Epithelial cell of esophagus (primary cell): ENCODE data around the gene NUP50.

ENCODE experiments used
- DNase-seq: peaks from one replicate; pipeline ENCODE4 v3.0.0; 2010; ENCODE audit warnings: low read depth
- H3K4me3 ChIP-seq: 2 replicates; pipeline ENCODE4 v1.5.1; 2011; ENCODE audit warnings: mild to moderate bottlenecking, low read length, control low read depth
- TF ChIP-seq, protein P1 (sequence below): IDR thresholded peaks from 2 replicates; pipeline ENCODE4 v1.5.1; 2011; ENCODE audit warnings: low read depth, mild to moderate bottlenecking, low read length, control low read depth, inconsistent platforms; ENCODE audit not compliant: insufficient read depth; ENCODE audit errors: missing control alignments

The NUP50 gene

DNA sequence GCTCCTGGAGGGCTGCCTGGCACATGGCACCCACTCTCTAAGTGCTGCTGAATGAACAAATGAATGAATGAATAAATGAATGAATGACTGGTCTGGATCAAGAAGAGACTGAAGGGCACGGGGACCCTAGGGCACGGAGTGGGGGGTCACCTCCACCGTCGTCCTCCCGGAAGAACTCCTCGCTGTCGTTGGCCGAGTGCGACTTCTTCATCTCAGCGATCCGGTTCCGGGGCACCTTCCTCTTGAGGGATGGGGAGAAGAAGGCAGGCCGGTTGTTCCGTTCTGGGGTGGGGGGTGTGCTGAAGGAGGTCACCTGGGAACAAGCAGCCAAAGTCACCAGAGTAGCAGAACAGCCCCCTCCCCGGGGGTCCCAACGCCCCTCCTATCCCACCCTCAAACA lies 36.0 kb downstream of the NUP50 start:
- TF ChIP-seq, protein P1, sequence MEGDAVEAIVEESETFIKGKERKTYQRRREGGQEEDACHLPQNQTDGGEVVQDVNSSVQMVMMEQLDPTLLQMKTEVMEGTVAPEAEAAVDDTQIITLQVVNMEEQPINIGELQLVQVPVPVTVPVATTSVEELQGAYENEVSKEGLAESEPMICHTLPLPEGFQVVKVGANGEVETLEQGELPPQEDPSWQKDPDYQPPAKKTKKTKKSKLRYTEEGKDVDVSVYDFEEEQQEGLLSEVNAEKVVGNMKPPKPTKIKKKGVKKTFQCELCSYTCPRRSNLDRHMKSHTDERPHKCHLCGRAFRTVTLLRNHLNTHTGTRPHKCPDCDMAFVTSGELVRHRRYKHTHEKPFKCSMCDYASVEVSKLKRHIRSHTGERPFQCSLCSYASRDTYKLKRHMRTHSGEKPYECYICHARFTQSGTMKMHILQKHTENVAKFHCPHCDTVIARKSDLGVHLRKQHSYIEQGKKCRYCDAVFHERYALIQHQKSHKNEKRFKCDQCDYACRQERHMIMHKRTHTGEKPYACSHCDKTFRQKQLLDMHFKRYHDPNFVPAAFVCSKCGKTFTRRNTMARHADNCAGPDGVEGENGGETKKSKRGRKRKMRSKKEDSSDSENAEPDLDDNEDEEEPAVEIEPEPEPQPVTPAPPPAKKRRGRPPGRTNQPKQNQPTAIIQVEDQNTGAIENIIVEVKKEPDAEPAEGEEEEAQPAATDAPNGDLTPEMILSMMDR = no peak
- no peak for DNase-seq

GRCh38 chr22:45200230-45200629 lies 36.5 kb downstream of the NUP50 start:
- DNase-seq = no peak
- TF ChIP-seq, protein P1 = no peak
- H3K4me3 ChIP-seq = no peak overlapping the region

More for the DNA sequence above, 36.0 kb downstream of the NUP50 start:
- H3K4me3 ChIP-seq = no peak overlapping the region

DNA sequence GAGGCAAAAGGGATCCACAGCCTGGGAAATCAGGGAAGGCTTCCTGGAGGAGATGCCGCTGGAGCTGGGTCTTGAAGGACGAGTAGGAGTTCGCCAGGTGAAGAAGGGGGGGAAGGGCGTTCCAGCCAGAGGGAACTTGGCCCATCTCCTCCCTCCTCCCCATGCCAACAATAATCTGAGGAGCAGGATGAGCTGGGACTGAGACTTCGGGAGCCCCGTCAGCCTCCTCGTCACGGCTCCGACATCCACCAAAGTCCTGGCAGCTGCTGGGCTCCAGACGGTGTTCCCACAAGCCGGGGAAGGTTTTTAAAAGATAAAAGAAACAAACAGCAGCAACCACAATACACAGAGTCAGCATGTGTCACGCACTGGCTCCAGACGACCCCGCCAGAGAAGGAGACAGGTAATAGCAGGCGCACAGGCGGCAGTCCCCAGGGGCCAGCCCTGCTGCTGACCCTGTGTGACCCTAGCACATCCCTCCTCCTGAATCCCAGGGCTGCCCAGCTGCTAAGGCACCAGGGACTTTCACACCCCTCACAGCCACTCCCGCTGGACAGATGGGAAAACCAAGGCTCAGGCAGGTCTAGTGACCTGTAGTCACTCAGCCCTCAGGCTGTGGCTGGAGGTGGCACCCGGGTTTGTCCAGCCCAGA lies 37.3 kb downstream of the NUP50 start:
- H3K4me3 ChIP-seq = no peak overlapping the region
- TF ChIP-seq, protein P1 = no peak
- peak; percentile 64 for DNase-seq

- TF ChIP-seq, protein P1 = no peak
- no peak overlapping the region for H3K4me3 ChIP-seq
- DNase-seq = peak; percentile 84
These were observed 38.1 kb downstream of the NUP50 start for GRCh38 chr22:45201678-45202332.

- no peak for DNase-seq
- TF ChIP-seq, protein P1 = no peak
- no peak overlapping the region for H3K4me3 ChIP-seq
These were observed 38.8 kb downstream of the NUP50 start for GRCh38 chr22:45202333-45203149.

GRCh38 chr22:45203150-45203951 lies 39.6 kb downstream of the NUP50 start:
- TF ChIP-seq, protein P1 = no peak
- no peak for DNase-seq

More at GRCh38 chr22:45203150-45203951, 39.6 kb downstream of the NUP50 start:
- no peak overlapping the region for H3K4me3 ChIP-seq
